Motor neuron (in vitro differentiated cells): ENCODE results near the gene CATSPERB. TPM values are rescaled to one million over a fixed set of nuclear protein-coding genes. Genes with fewer than 3 reads are reported as not detected.
"Not testable (repeated sequence)": the region's sequence is repeated elsewhere in the genome, so short reads cannot be mapped to it uniquely, and the experiment has no call there.

ENCODE experiments used
- ATAC-seq, 8 experiments: fragments of 200-7000 bp; cut with Tn5 transposase; replicated peaks in 6 of 8; 2 replicates each; pipeline ENCODE4 v1.8.0; 2021; ENCODE audit warnings: mild to moderate bottlenecking in 8 of 8, moderate library complexity in 8 of 8
- H3K27ac ChIP-seq, 2 donors: fragments of 250-450 bp; sonication (Bioruptor Pico); 2 replicates each; pipeline ENCODE4 v1.9.0; 2021; ENCODE audit warnings: antibody characterized with exemption in 2 of 2, mild to moderate bottlenecking in 2 of 2, moderate library complexity in 1 of 2
- H3K4me1 ChIP-seq, 2 donors: fragments of 250-450 bp; sonication (Bioruptor Pico); replicated peaks in 1 of 2; 2 replicates each; pipeline ENCODE4 v1.6.1; 2021; ENCODE audit warnings: antibody characterized with exemption in 2 of 2, mild to moderate bottlenecking in 2 of 2, moderate library complexity in 1 of 2
- H3K4me3 ChIP-seq, 5 donors: fragments of 250-450 bp; sonication (Bioruptor Pico); 2 replicates each; pipeline ENCODE4 v1.9.0; 2021; ENCODE audit warnings: antibody characterized with exemption in 5 of 5, mild to moderate bottlenecking in 5 of 5, moderate library complexity in 4 of 5
- WGBS, 10 experiments: fragments of 450-650 bp; shearing (Covaris generic); methylation state at CpG; one replicate each; pipeline ENCODE4 v1.0.0; 2022; 5-methylcytosine and 5-hydroxymethylcytosine counted together
- in situ Hi-C, 9 experiments: fragments of 400-800 bp; cut with MboI; loops; one replicate each; pipeline ENCODE4 v1.15.0; 2021; ENCODE audit warnings: low sequenced_read_pairs in 9 of 9, low pct_unique_long_range_greater_than_20kb in 2 of 9; ENCODE audit not compliant: unreplicated experiment in 9 of 9
- total RNA-seq, 8 experiments: library from RNA; unstranded; fragments of 300-600 nt; gene quantifications; 2 replicates each; pipeline versions ENCODE4 v1.2.3 to v1.2.4, GENCODE V29; 2022

Gene CATSPERB
- total RNA-seq, 8 experiments from 2014 or later = 0.05 to 14.9 (median 0.41) TPM; not detected in 4

DNA sequence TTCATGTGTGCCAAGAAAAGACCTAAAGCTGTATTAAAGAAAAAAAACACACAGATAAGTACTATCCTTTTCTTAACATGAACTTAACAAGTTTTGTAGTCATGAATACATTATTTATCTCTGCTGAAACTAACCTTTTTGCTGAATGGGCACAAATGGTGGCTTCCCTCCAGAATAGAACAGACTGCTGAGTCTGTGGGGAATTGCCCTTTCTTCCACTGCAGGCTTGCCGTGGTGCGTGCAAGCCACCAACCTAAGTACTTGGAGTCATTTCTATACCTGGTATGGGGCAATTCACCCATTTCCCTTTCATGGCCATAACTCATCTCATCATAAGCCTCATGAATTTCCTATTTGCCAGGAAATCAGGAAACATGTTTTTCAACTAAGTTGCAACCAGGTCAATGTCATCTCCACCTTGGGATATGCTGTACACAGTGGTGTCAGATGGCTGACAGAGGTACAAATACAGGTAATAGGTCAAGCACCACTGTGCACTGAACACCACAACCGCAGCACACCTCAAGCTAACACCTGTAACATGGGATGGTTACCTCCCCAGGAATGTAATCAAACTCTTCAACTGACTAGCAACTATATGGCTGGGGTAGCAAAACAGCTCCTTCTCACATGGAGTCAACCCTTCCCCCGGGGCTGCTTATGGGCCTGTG is 49.9 kb downstream of the CATSPERB start:
- Histone ChIP-seq H3K4me1 (no peaks in the 10 kb centered on the region), H3K27ac (no peak overlapping the region), H3K4me3 (no peak overlapping the region)
- WGBS, 10 experiments = 20 to 91% (median 64%) methylated on average over 1 to 4 of the region's 4 CpGs; no CpG with 5 or more reads in 4 of the 10 experiments
- in situ Hi-C loops = no loop called here
- no peak for ATAC-seq

DNA sequence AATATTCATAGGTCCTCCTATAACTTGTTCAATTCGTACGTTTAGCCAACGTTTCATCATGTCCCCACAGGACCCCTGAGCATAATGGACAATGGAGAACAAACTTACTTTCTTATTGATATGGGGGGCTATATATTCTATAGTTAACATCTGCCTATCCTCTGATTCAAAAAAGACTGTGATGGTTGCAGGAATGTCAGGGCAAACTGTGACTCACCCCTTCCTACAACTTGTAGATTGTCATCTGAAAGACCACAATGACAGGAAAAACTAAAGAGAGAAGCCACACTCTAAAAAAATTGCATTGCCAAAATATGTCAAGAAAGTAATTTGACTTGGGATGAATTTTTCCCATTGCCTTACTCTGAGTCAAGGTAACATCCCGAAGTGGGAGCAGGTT is 50.8 kb downstream of the CATSPERB start:
- in situ Hi-C loops = no loop called here
- ATAC-seq = no peak
- WGBS, 10 experiments = 41 to 100% (median 78%) methylated on average over 1 to 4 of the region's 4 CpGs; no CpG with 5 or more reads in 2 of the 10 experiments
- Histone ChIP-seq H3K4me3 (no peak overlapping the region), H3K4me1 (no peaks in the 10 kb centered on the region), H3K27ac (no peak overlapping the region)

DNA sequence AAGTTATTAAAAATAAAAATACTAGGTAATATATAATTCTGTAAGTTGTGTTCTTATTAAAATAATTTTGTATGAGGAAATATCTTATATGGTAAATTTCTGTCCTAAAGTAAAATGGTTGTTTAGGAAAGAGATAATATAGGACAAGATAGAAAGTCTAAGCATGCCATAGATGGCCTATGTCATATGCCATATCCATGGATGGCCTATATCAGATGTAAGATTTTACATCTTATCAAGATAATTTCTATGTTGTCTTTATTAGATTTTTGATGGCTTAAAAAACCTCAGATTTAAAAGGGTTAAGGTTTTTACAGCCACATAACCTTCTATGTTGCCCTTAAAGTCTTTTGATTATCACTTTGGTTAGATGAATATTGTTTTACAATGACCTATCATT is 52.6 kb downstream of the CATSPERB start:
- in situ Hi-C loops = no loop called here
- no peak for ATAC-seq
- no peak overlapping the region for H3K27ac ChIP-seq
- no peaks in the 10 kb centered on the region for H3K4me1 ChIP-seq
- no peak overlapping the region for H3K4me3 ChIP-seq

DNA sequence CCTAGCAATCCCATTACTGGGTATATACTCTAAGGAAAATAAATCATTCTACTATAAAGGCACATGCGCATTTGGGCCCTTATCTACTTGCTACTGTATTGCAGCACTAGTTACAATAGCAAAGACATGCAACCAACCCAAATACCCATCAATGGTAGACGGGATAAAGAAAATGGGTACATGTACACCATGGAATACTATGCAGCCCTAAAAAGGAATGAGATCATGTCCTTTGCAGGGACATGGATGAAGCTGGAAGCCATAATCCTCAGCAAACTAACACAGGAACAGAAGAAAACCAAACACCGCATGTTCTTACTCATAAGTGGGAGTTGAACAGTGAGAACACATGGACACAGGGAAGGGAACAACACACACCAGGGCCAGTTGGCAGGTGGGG is 54.2 kb downstream of the CATSPERB start:
- WGBS, 10 experiments = 56 to 100% (median 97%) methylated on average over 1 to 3 of the region's 3 CpGs; no CpG with 5 or more reads in 2 of the 10 experiments
- H3K4me3 ChIP-seq, ATAC-seq, H3K4me1 ChIP-seq, H3K27ac ChIP-seq, in situ Hi-C loops: not testable (repeated sequence)

DNA sequence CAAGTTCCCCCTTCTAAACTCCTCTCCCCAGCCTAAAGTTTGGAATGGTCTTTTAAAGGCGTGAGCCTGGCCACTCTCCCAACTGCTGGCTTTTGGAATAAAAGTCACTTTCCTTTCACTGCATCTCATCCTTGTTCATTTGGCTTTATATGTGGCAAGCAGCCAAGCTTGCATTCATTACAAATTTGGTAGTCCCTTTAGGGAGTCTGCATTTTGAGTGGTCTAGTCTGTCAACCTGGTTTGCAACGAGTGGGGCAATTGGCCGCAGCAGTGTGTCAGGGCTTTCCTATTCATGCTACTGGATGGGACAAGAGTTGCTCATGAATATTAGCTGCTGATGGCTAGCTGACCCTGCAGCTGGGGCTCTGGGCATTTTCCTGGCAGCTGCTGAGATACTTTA is 57.0 kb downstream of the CATSPERB start:
- ATAC-seq = peak in 1 of 8 experiments; percentile 24
- Histone ChIP-seq H3K4me3 (no peak overlapping the region), H3K27ac (no peak overlapping the region), H3K4me1 (no peaks in the 10 kb centered on the region)
- WGBS, 10 experiments = 40 to 100% (median 94%) methylated on average over 1 to 2 of the region's 3 CpGs; no CpG with 5 or more reads in 5 of the 10 experiments
- in situ Hi-C loops = loop anchor here in 1 of 9 experiments (25.0 kb wide), 1 partner anchor 237 kb away; no protein-coding TSS in a partner anchor

DNA sequence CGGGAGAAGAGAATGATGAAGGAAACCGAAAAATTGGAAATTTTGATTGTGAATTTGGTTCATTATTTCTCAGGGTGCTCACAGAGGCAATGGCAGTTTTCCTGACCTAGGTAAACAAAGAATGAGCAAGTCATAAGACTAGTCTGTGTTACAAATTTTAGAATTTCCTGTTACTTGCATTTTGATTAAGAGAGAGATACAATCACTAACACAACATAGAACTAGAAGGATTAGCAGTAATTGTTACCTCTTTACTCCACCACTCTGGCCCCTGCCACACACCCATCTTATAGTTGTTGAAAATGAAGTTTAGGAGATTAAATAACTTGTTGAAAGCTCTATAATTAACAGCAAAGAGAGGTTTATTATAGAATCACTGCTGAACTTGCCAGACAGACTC is 62.0 kb downstream of the CATSPERB start:
- WGBS, 10 experiments = 0 to 83% (median 54%) methylated on average over 1 to 2 of the region's 2 CpGs
- no peak for ATAC-seq
- in situ Hi-C loops = loop anchor here in 1 of 9 experiments (25.0 kb wide), 1 partner anchor 242 kb away; no protein-coding TSS in a partner anchor
- H3K4me1 ChIP-seq = no peaks in the 10 kb centered on the region
- H3K4me3 ChIP-seq = no peak overlapping the region
- no peak overlapping the region for H3K27ac ChIP-seq

DNA sequence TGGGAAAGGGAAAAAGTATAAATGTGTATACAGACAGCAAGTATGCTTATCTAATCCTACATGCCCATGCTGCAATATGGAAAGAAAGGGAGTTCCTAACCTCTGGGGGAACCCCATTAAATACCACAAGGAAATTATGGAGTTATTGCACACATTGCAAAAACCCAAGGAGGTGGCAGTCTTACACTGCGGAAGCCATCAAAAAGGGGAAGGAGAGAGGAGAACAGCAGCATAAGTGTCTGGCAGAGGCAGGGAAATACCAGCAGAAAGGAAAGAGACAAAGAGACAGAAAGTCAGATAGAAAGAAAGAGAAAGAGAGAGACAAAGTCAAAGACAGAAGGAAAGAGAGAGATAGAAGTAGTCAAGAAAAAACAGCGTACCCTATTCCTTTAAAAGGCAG is 64.8 kb downstream of the CATSPERB start:
- 69 to 100% (median 89%) methylated on average over 1 to 2 of the region's 2 CpGs; no CpG with 5 or more reads in 1 of the 10 experiments for WGBS, 10 experiments
- not testable (repeated sequence) for H3K4me3 ChIP-seq, H3K4me1 ChIP-seq, H3K27ac ChIP-seq, ATAC-seq
- in situ Hi-C loops = loop anchor here in 1 of 9 experiments (25.0 kb wide), 1 partner anchor 245 kb away; no protein-coding TSS in a partner anchor

DNA sequence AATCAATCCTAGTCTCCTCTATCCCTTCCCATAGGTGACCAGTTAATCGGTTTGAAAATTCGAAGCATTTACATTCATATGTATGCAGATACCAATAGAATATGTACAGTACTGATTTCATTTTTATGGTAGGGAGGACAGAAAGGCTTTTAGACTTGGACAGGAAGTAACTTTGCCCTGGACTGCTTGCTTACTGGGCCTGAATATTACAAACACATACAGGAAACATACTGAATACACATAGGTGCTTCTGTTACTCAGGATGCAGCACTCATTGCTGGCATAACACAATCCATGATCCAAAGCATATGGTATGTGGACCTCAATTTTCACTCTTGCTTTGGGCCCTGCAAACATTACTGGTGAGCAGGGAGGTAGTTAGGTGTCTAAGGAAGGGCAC is 71.1 kb downstream of the CATSPERB start:
- no peak for ATAC-seq
- Histone ChIP-seq H3K4me1 (no peaks in the 10 kb centered on the region), H3K27ac (no peak overlapping the region), H3K4me3 (no peak overlapping the region)
- WGBS, 10 experiments = 50 to 100% (median 75%) methylated on average over 1 to 2 of the region's 2 CpGs; no CpG with 5 or more reads in 4 of the 10 experiments
- in situ Hi-C loops = loop anchor here in 1 of 9 experiments (25.0 kb wide), 1 partner anchor 252 kb away; no protein-coding TSS in a partner anchor

DNA sequence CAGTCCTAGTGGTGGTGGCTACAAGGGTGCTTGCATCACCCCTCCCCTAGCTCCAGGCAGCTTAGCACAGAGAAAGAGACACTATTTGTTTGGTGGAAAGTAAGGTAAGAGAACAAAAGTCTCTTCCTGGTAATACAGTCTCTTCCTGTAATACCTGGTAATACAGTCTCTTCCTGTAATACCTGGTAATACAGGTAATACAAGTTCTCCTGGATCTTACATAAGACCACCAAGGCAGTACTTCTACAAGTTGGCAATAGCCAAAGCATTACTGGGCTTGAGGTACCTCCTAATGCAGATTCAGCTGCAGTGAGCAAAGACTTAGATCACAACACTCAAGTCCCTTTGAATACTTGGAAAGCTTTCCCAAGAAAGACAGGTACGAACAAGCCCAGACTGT is 77.0 kb downstream of the CATSPERB start:
- Histone ChIP-seq H3K27ac (no peak overlapping the region), H3K4me1 (no peaks in the 10 kb centered on the region), H3K4me3 (no peak overlapping the region)
- in situ Hi-C loops = loop anchor here in 1 of 9 experiments (25.0 kb wide), 1 partner anchor 257 kb away; no protein-coding TSS in a partner anchor
- ATAC-seq = no peak
- WGBS, 10 experiments = 0 to 100% (median 68%) methylated on average over 1 of the region's 1 CpG; no CpG with 5 or more reads in 2 of the 10 experiments

DNA sequence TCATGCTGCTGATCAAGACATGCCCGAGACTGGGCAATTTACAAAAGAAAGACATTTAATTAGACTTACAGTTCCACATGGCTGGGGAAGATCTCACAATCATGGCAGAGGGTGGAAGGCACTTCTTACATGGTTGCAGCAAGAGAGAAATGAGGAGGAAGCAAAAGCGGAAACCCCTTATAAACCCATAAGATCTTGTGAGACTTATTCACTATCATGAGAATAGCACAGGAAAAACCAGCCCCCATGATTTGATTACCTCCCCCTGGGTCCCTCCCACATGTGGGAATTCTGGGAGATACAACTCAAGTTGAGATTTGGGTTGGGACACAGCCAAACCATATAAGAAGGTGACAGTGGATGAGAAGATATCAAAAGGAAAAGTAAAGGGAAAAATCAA is 78.4 kb downstream of the CATSPERB start:
- WGBS, 10 experiments = 33 to 75% (median 61%) methylated on average over 1 to 2 of the region's 2 CpGs; no CpG with 5 or more reads in 4 of the 10 experiments
- no peaks in the 10 kb centered on the region for H3K4me1 ChIP-seq
- no peak for ATAC-seq
- no peak overlapping the region for H3K4me3 ChIP-seq
- H3K27ac ChIP-seq = no peak overlapping the region
- in situ Hi-C loops = loop anchor here in 1 of 9 experiments (25.0 kb wide), 1 partner anchor 259 kb away; no protein-coding TSS in a partner anchor

DNA sequence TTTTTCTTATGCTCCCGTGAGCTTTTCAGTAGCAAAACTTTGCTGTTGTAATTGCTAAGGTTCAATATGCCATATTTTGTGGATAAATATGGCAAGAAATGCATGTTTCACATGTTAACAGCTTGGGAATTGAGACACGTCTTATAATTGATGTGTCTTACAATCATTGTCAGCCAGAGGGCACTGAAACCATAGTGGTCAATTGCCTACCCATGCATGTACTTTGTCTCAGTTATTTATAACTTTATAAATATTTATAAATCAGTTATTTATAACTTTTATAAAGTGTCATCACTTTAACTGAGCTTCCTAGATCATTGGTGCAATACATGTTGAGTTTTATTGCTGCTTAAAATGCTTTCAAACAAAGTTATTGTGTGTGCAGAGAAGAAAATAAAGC is 82.0 kb downstream of the CATSPERB start:
- in situ Hi-C loops = loop anchor here in 1 of 9 experiments (25.0 kb wide), 1 partner anchor 262 kb away; no protein-coding TSS in a partner anchor
- WGBS, 10 experiments = 0 to 71% (median 28%) methylated on average over 1 to 2 of the region's 2 CpGs; no CpG with 5 or more reads in 1 of the 10 experiments
- peak in 3 of 8 experiments; percentile 54 to 74 (median 72) for ATAC-seq

DNA sequence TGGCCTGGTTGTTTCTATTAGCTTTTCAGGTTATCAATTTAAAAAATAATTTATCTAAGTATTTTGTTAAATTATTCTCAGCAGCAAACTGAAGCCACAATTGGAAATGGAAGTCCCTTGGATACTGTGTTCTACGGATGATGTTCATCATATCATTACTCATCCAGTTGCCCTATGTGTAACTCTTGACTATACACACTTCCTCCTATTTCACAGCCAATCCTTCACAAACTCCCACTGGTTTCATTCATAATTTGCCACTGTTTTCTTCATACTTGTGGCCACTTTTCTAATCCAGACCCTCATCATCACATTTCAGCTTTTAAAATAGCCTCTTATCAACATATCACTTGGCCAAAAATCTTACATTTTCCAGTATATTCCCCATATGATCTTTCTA is 84.0 kb downstream of the CATSPERB start:
- H3K4me1 ChIP-seq = no peaks in the 10 kb centered on the region
- ATAC-seq = no peak
- WGBS, 10 experiments = 11 to 100% (median 89%) methylated on average over 1 of the region's 1 CpG; no CpG with 5 or more reads in 1 of the 10 experiments
- in situ Hi-C loops = no loop called here
- no peak overlapping the region for H3K4me3 ChIP-seq
- H3K27ac ChIP-seq = no peak overlapping the region

More for the DNA sequence above, 82.0 kb downstream of the CATSPERB start:
- Histone ChIP-seq H3K4me3 (no peak overlapping the region), H3K4me1 (no peaks in the 10 kb centered on the region), H3K27ac (no peak overlapping the region)

DNA sequence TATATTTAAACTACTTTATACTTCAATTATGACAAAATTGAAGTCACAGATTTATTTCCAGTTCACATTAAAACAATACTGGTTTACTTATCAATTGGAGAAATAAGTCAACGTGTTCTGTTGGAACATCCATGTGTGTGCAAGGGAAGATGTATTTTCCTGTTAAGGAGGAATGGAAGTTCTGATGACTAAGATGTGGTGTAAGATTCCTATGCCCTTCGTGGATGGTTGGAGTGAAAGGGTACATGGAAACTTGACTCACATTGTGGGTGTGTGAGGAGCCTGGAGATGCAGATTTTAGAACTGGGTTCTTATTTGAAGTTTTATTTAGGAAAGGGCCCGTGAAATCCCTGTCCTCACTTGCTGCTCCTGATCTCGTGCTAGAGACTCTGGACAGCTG is 95.3 kb downstream of the CATSPERB start:
- Histone ChIP-seq H3K4me3 (no peak overlapping the region), H3K4me1 (no peaks in the 10 kb centered on the region), H3K27ac (no peak overlapping the region)
- WGBS, 10 experiments = 7 to 100% (median 63%) methylated on average over 1 to 4 of the region's 4 CpGs; no CpG with 5 or more reads in 2 of the 10 experiments
- ATAC-seq = peak in 1 of 8 experiments; percentile 26
- in situ Hi-C loops = no loop called here
